Left renal pelvis (tissue), 4 donors: ENCODE results near the gene OR13J1. TPM values are rescaled to one million over a fixed set of nuclear protein-coding genes. Genes with fewer than 3 reads are reported as not detected.
"Not testable (repeated sequence)": the region's sequence is repeated elsewhere in the genome, so short reads cannot be mapped to it uniquely, and the experiment has no call there.

Experiments used
- DNase-seq, 4 donors: peaks; one replicate each; pipeline ENCODE4 v3.0.0-alpha.2; 2013; ENCODE audit warnings: low read depth in 4 of 4, low spot score in 3 of 4
- polyA plus RNA-seq, 4 donors: library from polyadenylated mRNA; unstranded; fragments of 120-200 nt; gene quantifications; one replicate each; pipeline ENCODE4 v1.2.1, GENCODE V29; 2013; ENCODE audit not compliant: insufficient read length in 4 of 4

Gene OR13J1, protein sequence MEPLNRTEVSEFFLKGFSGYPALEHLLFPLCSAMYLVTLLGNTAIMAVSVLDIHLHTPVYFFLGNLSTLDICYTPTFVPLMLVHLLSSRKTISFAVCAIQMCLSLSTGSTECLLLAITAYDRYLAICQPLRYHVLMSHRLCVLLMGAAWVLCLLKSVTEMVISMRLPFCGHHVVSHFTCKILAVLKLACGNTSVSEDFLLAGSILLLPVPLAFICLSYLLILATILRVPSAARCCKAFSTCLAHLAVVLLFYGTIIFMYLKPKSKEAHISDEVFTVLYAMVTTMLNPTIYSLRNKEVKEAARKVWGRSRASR
- under 1 TPM in 1 of 4 donors, not detected in 3; 0.15 TPM for polyA plus RNA-seq

DNA sequence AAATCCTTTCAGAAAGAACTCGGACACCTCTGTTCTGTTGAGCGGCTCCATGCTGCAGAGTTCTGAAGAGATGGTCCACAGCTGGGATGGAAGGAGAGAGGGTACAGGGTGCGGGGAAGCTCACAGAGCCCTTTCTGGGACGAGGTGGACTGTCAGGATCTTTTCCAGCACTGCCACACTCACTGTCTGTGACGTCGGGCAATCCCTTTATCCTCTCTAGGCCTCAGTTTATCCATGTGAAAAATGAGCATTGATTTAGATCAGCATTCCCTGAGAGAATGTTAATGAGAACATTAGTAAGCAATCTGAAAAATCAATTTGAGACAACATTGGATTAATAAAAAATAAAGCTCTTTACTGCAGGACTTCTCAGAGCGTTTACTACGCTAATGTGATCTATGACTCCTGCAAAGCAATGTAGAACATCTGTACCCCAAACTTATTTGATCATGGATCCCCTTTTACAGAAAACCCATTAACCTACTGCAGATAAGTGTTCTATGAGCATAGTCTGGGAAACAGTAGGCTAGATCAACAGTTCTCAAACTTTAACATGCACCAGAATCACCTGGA is at the start of gene OR13J1:
TSS of gene OR13J1 (minus strand) at position 51 of the 573 bp plus-strand sequence. CDS start at position 51, 0 bp downstream.
- DNase-seq = no peak

DNA sequence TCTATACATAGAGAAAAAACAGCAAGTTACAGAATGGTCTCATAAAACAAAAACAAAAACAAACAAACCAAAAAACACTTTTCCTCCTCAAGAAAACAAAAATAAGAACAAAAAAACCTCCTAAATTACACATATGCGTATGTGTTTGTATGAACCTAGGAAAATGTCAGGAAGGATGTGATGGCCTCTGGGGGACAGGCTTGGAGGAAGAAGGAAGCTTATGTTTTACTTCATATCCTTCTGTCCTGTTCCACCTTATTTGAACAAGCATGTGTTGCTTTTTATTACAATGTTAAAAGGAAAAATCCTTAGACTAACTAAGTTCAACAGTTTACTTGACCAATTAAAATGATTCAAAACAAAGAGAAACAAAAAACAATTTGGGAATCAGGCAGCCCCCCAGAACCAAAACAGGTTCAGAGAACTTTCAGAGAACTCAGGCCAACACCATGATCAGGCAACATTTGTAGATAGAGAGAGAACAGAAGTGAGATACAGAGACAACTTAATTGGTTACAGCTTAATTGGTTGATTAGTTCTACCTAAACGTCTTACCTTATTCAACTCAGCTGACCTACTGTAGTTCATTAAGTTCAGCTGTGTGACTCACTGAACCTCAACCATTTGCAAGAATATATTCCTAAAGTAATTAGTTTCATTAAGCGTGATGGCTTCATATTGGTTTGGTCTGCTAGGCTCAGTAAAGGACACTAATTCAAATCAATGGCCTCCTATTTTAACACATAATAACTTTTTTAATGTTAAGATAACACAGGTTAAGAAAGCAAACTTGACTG is 49.2 kb upstream of the OR13J1 start:
- no peak for DNase-seq

DNA sequence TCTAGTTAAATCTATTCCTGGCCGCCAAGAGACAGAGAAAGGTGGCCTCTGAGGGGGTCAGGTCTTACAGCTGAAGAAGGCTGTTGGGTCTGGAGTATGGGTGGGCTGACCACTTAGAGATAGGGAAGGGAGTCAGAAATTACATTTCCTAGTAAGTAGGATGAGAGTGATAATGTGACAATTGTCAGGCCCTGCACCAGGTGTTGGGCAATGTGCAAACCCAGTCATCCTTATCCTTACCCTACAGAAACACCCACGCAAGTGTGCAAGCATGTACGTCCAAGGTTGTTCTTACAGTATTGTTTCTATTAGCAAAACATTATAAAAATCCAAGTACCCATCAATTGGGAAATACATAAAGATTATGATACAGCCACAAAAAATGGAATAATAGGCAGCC is 48.6 kb upstream of the OR13J1 start:
- no peak for DNase-seq

DNA sequence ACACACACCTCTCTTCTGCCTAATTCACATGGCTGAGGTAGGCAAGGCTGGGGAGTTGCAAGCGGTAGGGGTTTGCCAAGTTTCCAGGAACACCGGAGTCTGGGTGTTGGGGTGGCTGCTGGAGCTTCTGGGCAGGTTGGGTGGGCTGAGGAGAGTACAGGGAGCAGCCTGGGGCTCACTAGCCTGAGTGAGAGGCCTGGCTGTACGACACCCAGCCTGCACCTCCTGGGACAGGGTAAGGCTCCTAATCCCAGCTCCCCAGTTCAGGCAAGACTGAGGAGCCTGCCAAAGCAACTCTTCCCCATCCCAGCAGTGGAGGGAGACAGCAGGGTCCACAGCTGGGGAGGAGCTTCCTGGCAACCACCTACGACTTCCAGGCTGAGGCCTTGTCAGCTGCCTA is 47.1 kb upstream of the OR13J1 start:
- DNase-seq = no peak

DNA sequence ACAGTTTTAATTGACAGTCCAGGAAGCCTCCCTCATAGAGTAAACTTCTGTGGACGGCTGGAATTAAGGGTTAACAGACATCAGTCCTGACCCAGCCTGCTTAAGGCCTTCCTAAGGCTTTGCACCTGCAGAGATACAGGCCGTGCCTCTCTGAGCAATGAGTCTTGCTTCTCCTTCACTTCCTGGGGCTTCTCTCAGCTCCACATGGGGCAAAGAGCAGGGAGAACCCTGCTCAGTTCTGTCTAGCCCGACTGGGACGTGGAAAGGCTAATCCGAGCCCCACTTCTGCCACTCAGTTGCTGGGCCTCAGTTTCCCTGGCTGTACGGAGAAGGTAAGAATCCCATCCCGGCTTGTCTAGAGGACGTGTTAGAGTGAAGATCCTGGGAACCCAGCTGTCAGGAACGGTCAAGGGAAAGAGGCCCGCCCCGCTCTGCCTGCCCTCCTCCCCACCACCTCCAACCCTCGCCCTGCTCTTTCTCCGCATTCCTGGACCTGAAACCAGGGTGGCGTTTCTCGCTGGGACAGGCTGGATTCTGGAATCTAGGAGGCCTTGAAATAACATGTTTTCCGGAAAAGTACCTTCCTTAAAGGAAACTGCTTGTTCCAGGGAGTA is 45.6 kb upstream of the OR13J1 start:
- DNase-seq = no peak

DNA sequence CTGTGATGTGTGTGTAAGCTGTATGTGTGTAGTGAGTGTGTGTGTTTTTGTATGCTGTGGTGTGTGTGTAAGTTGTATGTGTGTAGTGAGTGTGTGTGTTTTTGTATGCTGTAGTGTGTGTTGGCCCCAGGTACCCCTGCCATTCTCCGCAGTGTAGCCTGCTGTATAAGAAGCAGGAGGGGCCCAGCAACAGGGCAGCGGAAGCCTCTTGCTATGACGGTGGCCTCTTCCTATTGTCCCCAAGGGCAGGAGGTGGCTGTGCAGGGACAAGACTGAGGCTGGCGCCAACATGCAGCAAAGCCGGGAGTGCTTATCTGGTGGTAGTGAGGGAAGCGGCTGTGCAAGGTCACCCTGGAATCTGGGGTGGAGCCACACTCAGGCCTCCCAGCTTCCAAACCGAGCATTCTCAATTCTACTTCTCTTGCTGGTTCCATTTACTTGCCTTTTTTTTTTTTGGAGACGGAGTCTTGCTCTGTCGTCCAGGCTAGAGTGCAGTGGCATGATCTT is 44.2 kb upstream of the OR13J1 start:
- no peak for DNase-seq

DNA sequence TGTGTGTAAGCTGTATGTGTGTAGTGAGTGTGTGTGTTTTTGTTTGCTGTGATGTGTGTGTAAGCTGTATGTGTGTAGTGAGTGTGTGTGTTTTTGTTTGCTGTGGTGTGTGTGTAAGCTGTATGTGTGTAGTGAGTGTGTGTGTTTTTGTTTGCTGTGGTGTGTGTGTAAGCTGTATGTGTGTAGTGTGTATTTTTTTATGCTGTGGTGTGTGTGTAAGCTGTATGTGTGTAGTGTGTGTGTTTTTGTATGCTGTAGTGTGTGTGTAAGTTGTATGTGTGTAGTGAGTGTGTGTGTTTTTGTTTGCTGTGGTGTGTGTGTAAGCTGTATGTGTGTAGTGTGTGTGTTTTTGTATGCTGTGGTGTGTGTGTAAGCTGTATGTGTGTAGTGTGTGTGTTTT is 43.2 kb upstream of the OR13J1 start:
- DNase-seq = not testable (repeated sequence)

DNA sequence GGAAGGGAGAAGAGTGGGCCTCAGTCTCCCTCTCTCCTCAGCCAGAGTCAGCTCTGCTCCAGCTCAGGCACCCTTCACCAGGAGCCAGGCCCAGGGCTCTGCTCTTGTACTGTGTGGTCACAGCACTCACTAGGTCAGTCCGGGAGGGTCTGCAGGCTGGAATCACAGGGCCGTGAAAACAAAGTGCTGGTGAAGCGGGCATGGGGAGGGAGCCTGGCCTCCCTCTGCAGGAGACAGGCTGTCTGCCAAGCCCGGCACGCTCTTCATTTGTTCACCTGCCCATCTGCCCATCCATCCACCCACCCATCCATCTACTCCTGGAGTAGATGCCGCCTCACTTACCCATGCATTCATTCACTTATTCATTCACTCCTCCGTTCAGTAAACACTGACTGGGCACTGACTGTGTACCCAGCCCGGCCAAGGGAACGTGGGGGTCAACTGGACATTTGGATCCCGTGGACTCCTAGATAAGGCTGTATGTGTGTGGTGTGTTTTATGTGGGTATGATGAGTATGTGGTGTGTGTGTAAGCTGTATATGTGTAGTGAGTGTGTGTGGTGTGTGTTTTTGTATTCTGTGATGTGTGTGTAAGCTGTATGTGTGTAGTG is 42.7 kb upstream of the OR13J1 start:
- DNase-seq = no peak

DNA sequence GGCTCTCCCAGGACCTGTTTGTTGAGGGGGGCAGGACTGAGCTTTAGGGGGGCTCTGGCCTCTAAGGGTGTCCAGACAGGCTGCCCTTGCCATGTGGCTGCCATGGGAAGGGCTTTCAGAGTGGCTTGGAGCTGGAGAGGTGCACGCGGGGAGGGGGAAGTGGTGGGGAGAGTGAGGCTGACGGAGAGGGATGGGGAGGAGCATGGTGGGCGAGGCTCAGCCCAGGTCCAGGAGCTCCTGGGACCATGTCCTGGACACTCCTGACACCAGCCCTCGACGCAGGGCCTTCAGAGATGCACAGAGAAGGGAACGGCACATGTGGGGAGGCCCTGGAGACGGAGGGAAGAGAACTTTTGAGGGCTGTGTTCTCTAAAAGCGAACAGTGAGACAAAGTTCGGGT is 41.5 kb upstream of the OR13J1 start:
- DNase-seq = no peak

DNA sequence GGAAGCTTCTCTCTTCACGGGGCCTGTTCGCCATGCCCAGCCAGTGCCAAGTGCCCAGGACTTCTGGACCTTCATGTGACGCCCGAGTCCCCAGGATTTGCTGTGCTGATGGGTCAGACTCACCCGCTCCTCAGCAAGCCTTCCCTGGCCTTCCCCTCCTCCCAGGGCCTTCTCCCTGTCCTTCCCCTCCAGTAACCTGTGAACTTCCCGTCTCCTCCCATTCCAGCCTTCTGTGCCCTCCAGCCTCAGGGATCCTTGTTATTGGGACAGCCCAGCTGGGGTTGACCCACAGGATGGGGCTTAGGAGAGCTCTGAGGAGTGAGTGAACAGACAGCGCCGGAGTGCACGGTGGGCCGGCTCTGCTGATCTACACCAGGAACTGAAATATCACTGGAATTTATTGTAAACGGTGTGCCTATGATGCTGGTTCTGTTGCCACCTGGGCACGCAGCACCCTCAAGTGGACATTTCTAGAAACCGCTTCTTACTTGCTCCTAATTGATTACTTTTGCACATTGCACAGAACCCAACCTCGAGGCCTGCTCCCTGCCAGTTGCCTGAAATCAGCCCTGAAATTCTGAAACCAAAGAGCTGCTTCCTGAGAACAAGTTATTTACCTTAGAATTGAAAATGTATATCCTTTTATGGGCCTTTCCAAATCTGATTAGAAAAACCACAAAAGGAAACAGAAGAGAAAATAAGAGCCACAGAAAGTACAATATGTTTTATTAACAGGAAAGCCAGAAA is 40.6 kb upstream of the OR13J1 start:
- DNase-seq = no peak

DNA sequence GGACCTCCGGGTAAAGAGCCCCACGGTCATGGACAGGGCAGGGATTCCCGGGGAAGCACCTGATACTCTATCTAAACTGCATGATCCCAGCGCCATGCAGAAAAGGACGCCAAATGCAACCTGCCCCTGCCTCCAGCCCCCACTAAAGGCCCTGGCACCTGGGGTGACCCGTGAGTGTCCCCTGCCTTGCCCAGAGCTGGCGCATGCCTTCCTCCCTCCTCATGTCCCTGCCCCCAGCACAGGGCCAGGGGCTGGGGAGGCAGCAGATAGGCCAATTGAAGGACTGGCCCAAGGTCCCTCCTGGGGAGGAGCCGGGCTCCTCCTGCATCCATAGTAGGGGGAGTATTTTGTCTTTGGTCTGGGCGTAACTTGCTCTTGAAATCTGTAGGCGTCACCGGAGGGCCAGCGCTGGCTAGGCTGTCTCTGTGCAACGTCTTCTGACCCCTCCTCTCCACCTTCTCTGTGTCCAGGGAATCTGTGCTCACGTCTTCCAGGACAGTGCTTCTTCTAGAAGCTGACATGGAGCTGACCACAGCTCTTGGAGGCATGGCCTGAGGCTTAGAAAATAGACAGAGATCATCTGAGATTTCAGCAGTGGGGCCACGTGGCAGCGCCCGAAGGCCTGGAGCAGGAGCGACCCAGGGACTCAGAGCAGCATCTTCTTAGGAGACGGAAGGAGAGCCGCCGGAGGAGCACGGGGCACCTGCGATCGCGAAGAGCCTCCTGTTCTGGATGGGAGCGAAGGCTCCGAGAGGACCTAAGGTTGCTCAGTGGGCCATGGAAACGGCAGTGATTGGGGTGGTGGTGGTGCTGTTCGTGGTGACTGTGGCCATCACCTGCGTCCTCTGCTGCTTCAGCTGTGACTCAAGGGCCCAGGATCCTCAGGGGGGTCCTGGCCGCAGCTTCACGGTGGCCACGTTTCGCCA is 39.7 kb upstream of the OR13J1 start:
- DNase-seq = no peak

DNA sequence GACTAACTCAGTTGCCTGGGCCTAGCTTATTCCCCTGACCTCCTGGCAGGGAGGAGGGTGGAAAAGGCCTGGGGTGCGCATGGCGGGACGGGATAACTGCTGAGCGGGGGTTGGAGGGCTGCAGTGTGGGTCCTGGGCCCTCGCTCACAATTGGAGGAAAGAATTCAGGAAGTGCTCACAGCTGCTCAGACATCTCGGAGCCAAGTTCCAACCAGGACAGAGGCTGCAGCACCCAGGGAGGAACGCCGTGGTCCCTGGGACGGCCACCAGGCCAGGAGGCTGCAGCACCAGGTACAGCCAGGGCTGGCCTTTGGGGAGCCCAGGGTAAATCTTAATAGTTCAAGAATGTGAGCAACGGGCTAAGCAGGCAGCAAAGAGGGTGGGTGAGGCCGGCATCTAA is 39.1 kb upstream of the OR13J1 start, which contains the start of gene SPAAR:
TSS of gene SPAAR (plus strand) at position 217 of the 400 bp plus-strand sequence. CDS start 974 bp downstream, outside the sequence.
- DNase-seq = no peak

DNA sequence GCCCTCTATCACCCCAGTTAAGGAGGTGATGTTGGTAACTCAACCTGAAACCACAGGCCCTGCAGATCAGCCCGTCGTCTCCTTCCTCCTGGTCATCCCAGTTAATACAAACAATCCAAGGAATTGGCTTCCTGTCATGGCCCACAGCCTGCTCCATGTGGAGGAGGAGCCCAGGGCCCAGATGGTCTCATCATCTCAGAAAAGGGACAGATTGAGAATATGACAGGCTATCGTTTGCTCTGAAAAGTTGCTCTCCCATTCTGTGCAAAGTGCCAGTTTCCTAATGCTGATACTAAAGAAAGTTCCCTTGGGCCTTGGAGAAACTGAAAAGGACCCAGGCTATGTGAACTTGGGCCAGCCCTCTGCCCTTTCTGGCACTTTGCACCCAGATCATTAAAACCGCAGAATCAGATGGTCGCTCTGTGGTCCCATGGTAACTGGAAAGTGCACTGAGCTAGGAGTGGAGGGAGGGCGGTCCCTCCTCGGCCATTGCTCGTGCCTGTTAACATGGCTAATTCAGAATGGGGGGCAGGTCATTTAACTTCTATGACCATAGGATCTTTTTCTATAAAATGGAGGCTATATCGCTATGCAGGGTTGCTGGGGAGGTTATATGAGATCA is 38.4 kb upstream of the OR13J1 start:
- no peak for DNase-seq

DNA sequence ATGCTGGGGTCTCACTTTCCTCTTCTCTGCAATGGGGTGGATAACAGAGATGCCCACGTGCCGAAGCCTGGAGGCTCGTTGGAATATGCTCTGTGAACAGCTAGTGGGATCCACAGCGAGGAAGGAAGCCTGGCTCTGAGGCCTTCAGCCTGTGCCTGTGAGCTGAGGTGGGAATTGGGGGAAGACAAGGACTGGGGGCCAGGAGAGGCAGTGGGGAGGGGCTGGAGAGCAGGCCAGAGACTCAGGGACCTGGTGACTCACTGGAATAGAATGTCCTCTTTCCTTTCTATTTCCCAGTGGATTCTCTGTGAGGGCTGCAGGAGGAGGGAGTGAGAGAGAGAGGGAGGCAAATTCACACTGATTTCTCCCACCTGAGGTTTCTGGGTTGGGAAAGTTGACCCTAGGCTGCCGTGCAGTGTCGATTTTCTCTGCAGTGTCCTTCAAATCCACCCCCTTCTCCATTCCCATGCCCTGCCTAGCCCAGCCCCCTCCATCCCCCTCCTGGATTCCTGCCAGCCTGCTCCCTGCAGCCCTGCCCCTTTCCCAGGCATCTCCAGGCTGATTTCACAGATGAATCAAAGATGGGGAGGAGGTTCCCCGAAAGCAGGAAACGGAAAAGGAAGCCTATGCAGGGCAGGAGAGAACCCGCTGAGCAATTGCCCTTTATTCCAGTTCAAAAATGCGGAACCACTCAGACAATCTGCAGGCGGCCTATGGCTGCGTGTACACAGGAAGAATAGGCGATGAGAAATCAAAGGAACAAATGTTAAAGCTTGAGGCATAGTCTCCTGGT is 37.7 kb upstream of the OR13J1 start:
- no peak for DNase-seq

DNA sequence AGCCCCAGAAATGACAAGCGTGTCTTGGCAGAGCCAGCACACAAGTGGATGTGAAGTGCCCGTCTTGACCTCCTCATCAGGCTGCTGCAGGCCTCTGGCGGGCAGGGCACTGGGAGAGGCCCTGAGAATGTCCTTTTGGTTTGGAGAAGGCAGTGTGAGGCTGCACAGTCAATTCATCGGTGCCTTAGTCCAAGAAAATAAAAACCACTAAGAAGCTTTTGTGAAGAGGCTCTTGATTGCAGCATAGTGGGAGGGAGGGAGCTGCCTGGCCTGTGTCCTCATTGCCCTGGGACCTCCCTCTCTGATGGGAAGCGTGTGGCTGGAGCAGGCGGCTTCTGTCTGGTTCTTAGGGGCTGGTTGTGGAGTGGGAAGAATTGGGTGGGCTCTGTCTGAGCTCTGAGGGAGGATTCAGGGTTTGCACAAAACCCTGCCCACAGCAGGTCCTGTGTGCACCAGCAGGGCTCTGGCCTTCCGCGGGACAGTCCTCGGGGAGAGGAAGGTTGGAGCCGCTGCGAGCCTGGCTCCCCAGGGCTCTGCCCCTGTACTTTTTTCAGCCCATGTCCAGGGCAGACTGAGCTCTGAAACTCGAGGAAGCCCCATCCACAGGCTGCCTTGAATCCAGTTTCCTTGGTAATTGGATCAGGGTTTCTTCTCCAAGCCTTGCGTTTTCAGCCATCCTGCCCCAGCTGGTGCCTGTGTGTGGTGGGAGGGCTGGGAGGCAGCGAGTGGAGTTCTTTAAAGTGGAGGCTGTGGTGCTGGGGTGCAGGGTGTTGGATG is 36.9 kb upstream of the OR13J1 start:
- DNase-seq = no peak

DNA sequence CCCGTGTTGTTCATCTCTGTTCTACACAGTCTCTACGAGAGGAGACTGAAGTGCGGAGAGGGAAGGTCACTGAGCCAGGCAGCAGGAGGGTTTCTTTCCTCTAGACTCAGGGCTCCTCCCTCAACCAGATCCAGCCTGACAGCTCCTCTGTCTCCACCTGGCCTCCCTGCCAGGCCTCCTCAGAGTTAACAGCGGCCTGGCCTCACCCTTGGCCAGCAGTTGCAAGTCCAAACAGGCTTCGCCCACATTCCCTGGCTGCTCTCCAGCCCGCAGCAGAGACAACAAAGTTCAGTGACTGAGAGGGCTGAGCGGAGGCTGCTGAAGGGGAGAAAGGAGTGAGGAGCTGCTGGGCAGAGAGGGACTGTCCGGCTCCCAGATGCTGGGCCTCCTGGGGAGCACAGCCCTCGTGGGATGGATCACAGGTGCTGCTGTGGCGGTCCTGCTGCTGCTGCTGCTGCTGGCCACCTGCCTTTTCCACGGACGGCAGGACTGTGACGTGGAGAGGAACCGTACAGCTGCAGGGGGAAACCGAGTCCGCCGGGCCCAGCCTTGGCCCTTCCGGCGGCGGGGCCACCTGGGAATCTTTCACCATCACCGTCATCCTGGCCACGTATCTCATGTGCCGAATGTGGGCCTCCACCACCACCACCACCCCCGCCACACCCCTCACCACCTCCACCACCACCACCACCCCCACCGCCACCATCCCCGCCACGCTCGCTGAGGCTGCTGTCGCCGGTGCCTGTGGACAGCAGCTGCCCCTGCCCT is 35.9 kb upstream of the OR13J1 start, which contains the start of gene HRCT1:
TSS of gene HRCT1 (plus strand) at position 291 of the 768 bp plus-strand sequence. CDS start at position 377, 86 bp downstream.
- DNase-seq = no peak
